ENCODE measurements around the gene PCDH9.

PCDH9 gene

GRCh38 chr13:67080351-67080750, 149.8 kb downstream of the PCDH9 start:
- no peak for DNase-seq

GRCh38 chr13:67078062-67078461, 152.1 kb downstream of the PCDH9 start:
- no peak for DNase-seq

GRCh38 chr13:67077132-67077531, 153.0 kb downstream of the PCDH9 start:
- DNase-seq, result no peak

DNA sequence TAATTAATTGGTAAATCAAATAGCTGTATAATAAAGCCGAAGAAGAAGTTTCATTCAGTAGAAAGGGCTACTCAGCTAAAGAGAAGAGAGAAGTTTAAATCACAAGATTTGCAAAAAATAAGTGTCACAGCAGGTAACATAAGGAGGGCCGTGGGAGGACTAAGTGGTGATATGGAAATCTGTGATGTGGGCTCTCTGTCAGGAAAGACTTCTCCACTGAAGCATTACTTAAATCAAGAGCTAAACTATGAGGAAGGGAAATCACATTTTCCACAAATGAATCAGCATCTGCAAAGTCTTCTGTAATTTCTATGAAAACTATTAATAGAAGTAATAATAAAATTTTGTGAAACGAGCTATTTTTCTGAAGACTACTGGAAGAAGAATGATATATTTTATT, 153.8 kb downstream of the PCDH9 start:
- no peak for DNase-seq

GRCh38 chr13:67075239-67075638, 154.9 kb downstream of the PCDH9 start:
- no peak for DNase-seq

DNA sequence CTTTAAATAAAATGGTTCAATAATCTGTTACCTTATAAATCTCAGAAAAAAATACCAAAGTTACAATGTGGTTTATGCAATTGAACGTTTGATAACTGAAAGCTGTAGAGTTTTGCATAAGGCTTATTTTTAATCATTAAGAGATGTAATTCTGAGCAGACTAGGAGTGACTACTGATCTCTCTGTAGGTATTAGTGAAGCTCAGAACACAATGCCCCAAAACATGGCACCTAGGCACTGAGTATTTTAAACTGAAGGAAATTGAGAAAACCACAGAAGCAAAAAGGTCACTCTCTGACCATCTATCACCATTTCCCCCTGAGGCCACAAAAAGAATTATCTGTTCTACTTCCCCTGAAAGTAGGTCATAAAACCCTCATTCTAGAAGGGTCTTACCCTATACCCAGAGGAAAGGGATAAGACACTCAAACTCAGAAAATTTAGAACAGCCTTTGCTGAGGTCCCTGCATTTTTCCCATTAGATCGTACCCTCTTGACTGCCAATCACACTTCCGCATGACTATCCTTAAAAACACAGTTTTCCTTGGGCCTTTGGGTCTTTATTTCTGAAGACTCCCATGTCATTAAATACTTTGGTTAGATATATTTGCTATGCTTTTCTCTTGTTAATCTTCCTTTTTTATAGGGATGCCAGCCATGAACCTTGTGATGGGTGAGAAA, 158.1 kb downstream of the PCDH9 start:
- no peak for DNase-seq

DNA sequence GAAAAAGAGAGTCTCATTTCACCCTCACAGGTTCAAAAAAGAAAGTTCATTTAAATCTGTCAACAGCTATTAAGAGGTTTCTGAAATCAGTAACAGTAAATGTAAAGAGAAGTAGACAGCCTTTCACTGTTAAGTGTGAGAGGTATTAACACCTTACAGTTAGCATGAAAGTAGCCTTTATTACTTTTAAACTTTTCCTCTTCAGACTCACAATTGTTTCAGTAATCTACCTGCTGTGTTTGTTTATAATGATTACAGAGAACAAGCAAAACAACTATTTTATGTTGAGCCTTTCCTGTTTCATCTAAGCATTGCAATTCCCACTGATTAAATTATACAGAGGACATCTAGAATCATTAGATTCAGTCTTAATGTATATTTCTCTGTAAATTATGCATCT, 159.8 kb downstream of the PCDH9 start:
- no peak for DNase-seq

- DNase-seq, result no peak
Observed at GRCh38 chr13:67069117-67069767, 160.9 kb downstream of the PCDH9 start.

DNA sequence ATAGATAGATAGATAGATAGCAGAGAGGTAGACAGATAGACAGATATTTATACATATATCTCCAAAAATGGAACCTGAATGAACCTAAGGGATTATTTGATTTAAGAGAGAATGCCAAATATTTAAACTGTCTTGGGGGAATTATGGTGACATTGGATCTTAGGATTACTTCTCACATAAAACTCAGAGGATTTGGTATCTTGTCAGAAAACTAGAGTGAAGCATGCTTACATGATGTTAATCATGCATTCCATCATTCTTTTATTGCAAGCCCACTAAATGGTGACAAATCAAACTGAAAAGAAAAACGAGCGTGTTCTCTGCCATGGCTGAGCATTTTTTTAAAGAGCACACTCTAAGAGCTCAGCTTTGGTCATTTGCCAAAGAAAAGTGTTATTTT, 165.2 kb downstream of the PCDH9 start:
- no peak for DNase-seq

DNA sequence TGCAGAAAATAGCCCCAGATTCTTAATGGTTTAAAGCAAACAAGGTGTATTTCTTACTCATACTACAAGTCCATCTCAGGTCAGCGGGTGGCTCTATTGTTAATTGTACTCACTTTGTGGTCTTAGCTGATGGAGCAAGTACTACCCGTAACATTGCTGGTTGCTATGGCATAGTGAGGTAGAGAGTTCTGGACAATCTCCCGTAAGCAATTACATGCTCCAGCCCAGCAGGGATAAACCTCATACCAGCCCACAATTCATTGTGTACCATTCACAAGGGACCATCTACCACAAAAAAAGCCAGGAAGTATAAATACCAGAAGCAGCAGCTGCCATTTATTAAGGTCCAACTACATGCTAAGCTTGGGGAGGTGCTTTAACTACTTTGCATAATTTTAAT, 167.1 kb downstream of the PCDH9 start:
- DNase-seq, result no peak

DNA sequence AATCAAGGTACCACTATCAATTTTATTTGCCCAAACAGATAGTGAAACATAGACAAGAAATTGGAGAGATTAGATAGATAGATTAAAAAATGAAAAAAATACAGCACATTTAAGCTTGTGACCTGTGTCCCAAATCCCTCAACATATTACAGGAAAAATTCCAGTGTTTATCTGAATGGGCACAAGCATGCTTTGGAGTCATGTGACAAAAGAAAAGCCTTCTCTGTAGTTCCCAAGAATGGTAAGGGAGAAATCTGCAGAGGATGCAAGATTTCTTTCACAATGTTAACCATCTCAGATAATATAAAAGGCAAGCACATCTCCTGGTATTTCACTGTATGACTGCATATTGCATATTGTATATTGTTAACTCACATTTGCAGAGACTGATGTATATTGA, 168.0 kb downstream of the PCDH9 start:
- DNase-seq, result no peak

DNA sequence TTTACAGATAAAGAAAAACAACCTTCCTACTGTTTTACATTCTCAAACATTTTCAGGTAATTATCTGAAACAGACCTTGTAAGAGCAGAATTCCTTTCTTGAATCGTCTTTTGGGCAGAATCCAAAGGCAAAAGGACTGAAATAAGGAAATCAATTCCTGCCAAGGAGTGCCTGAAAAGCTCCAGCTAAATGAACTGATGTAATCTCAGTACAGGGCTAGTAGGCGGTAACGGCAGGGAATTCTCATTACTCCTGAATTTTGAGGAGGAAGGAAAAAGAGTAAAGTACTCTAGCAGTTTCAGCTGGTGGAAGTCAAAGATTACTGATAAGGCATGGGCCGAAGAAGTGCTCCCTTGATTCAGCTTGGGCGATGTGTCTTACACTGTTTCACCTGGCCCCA, 168.4 kb downstream of the PCDH9 start:
- no peak for DNase-seq

DNA sequence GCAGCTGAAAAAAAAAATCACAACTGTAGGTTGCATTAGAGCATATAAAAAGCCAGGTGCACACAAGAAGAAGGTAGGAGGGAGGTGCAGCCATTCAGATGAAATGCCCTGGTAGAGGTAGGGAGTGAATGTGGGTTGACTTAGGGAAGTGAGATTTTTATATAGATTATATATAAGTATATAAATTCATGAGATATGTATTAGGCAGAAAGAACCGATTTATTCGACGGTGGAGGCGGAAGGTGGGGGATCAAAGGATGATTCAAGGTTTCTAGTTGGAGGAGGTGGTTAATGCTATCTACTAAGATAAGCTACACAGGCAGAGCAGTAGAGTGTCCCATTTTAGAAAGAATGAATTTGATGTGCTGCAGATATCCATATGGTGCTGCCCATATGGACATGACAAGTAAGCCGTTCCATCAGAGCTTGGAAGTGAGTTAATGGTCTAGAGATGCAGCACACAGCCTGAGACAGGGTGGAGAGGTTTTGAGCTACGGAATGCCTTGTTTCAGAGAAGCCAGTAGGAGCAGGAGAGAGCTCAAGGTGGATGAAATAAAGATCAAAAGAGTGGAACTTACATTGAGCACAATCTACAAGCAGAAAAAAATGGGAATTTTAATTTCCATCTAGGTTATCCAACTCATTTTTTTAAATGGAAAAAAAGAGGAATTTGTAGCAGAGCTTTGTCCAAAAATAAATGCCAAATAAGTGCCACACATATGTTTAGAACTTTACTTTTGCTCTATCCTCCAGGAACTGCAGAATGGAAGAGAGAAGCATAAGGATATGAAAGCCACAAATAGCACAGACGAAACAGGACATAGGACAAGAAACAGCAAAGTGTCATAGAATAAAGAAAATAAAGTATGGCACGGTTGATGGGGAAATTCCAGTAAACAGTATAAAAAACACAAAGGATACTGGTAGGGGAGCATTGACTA, 177.3 kb downstream of the PCDH9 start:
- no peak for DNase-seq

GRCh38 chr13:67049744-67050143, 180.4 kb downstream of the PCDH9 start:
- DNase-seq, result no peak

DNA sequence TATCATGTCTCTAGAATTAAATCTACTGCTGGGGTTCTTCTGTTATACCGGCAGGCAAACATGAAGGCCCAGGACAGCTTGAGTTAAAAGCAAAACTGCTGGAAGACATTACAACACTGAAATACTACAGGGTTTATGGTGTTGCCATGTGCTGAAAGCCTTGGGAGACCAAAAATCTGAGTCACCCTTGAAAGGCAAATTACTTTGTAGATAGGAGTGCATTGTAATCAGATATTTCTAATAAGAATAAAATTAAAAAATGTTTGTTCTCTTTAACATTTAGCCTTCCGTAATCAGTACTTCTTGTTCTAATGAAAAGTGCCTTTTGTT, 181.3 kb downstream of the PCDH9 start:
- no peak for DNase-seq

DNA sequence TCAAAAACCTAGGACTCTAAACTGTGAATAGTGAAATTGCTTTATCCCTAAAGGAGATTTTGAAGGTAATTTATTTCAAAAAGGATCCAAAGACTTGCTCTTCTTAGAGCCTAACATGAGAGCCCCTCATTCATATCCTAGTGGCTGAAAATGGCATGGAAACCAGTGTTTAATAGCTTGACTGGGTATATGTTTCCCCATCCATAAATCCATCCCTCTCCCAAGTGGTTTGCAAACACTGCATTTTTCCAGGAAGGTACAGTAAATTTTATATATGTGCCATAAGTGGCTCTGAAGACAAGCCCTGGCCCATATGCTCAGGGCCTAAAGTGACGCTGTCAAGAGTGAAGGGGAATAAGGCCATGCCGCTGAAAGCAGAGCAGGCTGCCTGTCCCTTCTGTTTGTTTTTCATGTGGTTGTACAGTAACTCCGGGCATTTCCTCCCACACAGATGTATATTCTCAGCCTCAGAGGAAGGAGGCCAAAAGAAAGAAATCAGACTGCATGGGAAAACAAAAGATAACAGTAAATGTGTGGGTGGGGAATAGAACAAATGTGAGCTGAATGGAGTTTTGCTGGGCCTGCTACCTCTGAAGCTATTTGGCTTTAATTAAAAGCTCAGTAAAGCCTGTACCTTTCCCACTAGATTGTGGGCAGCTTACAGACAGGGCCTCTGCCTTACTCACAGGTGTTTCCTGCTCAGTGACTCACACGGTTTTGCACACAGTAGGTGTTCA, 181.9 kb downstream of the PCDH9 start:
- DNase-seq, result no peak

DNA sequence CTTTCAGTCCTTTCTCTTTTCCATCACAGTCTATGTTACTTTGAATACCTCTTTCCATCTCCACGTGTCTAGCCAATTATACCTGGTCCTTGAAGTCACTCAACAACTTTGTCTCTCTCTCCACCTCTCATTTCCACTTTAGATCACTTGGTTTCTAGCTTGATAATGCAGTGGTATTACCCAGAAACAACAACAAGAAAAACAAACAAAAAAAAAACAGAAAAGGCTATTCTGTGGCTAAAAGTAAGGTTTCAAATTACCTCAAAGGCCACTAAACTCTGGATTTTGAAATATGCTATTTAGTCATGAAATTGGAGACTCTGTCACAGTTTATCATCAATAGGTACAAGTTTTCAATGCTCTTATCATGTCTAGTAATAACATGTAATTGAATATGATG, 184.8 kb downstream of the PCDH9 start:
- no peak for DNase-seq

DNA sequence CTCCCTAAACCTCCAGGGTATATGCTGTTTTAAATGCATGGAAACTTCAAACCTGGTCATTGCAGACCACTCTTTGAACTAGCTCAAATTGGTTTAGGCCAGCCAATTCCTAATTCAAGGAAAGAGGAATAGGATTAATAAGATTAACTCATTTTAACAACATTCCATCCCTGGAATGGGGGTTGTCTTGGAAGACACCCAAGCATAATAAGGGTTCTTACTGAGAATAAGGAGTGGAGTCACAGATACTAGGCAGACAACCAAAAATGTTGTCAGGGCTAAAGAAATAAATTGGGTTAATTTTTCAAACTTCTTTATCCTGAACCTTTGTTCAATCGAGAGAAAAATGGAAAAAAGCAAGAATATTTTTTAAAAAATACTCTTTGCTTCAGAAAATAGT, 186.2 kb downstream of the PCDH9 start:
- no peak for DNase-seq

- DNase-seq, result no peak
Observed at GRCh38 chr13:67042556-67042955, 187.6 kb downstream of the PCDH9 start.

- DNase-seq, result no peak
Observed at GRCh38 chr13:67036699-67037457, 193.3 kb downstream of the PCDH9 start.

DNA sequence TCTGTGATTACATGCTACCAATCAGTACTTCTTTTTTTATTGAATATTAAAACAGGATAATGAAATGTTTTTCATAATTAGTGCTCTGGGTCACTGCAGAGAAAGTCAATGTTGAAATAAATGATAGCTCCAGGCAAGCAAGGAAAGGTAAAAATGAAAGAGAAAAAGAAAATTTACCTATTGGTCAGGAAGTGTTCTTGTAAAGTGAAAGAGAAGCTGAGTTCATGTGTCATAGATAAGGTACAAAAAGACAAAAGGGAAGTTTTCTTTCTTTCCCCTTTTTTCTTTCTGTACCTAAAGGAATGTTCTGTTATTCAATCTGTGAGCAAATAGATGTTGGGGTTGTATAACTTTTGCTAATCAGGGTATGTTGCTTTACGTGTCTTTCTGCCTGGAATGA, 197.0 kb downstream of the PCDH9 start:
- no peak for DNase-seq

GRCh38 chr13:67023130-67023876, 206.8 kb downstream of the PCDH9 start:
- DNase-seq, result no peak

All from activated CD4-positive, alpha-beta T cell treated with anti-CD3 and anti-CD28 coated beads, Interleukin-2, amount 50 U/mL, for 1 hour (primary cell).